Ectodermal cell (in vitro differentiated cells): ENCODE measurements around the gene MARS2.
"Not testable (repeated sequence)": the region's sequence is repeated elsewhere in the genome, so short reads cannot be mapped to it uniquely, and the experiment has no call there.

Source experiments
- H3K27ac ChIP-seq: 2 replicates; pipeline ENCODE4 v1.7.0; 2013; ENCODE audit warnings: mild to moderate bottlenecking, low read depth, low read length; ENCODE audit not compliant: insufficient read depth, poor library complexity, severe bottlenecking
- H3K27me3 ChIP-seq: 2 replicates; pipeline ENCODE4 v1.7.0; 2013; ENCODE audit warnings: mild to moderate bottlenecking, low read length; ENCODE audit not compliant: insufficient read depth, control insufficient read depth, poor library complexity, severe bottlenecking
- H3K36me3 ChIP-seq: one replicate; pipeline ENCODE4 v1.7.0; 2013; ENCODE audit warnings: low read length; ENCODE audit not compliant: control insufficient read depth, insufficient read depth
- H3K4me1 ChIP-seq: one replicate; pipeline ENCODE4 v1.7.0; 2013; ENCODE audit warnings: low read length; ENCODE audit not compliant: control insufficient read depth, insufficient read depth
- H3K4me3 ChIP-seq: 2 replicates; pipeline ENCODE4 v1.7.0; 2013; ENCODE audit warnings: low read depth, low read length, control low read depth; ENCODE audit not compliant: insufficient read depth
- H3K9me3 ChIP-seq: 2 replicates; pipeline ENCODE4 v1.7.0; 2013; ENCODE audit warnings: mild to moderate bottlenecking, low read length, moderate library complexity; ENCODE audit not compliant: control insufficient read depth
- WGBS, 2 experiments: methylation state at CpG; one replicate each; pipeline ENCODE4 v1.1.7; 2013; ENCODE audit warnings: missing lambda C conversion rate in 2 of 2; 5-methylcytosine and 5-hydroxymethylcytosine counted together

The MARS2 gene

GRCh38 chr2:197705912-197706838, 1.0 kb downstream of the MARS2 start:
- peaks cover 4% of the 10 kb centered on the region for H3K27me3 ChIP-seq
- H3K36me3 ChIP-seq: no peaks in the 10 kb centered on the region
- no peaks in the 10 kb centered on the region for H3K9me3 ChIP-seq
- H3K4me1 ChIP-seq: peaks cover 8% of the 10 kb centered on the region
- 4 to 5% methylated on average over 38 of the region's 38 CpGs for WGBS, 2 experiments
- H3K27ac ChIP-seq: no peak overlapping the region
- peak overlapping the region; percentile 80 for H3K4me3 ChIP-seq

GRCh38 chr2:197706839-197707207, 1.7 kb downstream of the MARS2 start:
- H3K4me3 ChIP-seq: peak overlapping the region; percentile 80
- 26 to 30% methylated on average over 4 to 5 of the region's 5 CpGs for WGBS, 2 experiments
- H3K36me3 ChIP-seq: no peaks in the 10 kb centered on the region
- H3K27ac ChIP-seq: no peak overlapping the region
- H3K4me1 ChIP-seq: peaks cover 8% of the 10 kb centered on the region
- no peaks in the 10 kb centered on the region for H3K9me3 ChIP-seq
- H3K27me3 ChIP-seq: peaks cover 4% of the 10 kb centered on the region

- H3K9me3 ChIP-seq: no peaks in the 10 kb centered on the region
- 0 to 7% methylated on average over 1 to 2 of the region's 4 CpGs for WGBS, 2 experiments
- peaks cover 8% of the 10 kb centered on the region for H3K4me1 ChIP-seq
- H3K4me3 ChIP-seq: peak overlapping the region; percentile 80
- peaks cover 4% of the 10 kb centered on the region for H3K27me3 ChIP-seq
- H3K36me3 ChIP-seq: no peaks in the 10 kb centered on the region
- no peak overlapping the region for H3K27ac ChIP-seq
Measured at GRCh38 chr2:197707316-197708213, 2.4 kb downstream of the MARS2 start.

- no peaks in the 10 kb centered on the region for H3K9me3 ChIP-seq
- H3K27me3 ChIP-seq: peaks cover 4% of the 10 kb centered on the region
- no peak overlapping the region for H3K27ac ChIP-seq
- H3K4me1 ChIP-seq: peaks cover 8% of the 10 kb centered on the region
- H3K4me3 ChIP-seq: no peak overlapping the region
- H3K36me3 ChIP-seq: no peaks in the 10 kb centered on the region
- WGBS, 2 experiments: 25 to 54% methylated on average over 2 of the region's 2 CpGs
Measured at GRCh38 chr2:197708331-197708730, 3.2 kb downstream of the MARS2 start.

- not testable (repeated sequence) for H3K27me3 ChIP-seq, H3K4me1 ChIP-seq, H3K36me3 ChIP-seq, H3K4me3 ChIP-seq, H3K9me3 ChIP-seq, H3K27ac ChIP-seq
- 87 to 94% methylated on average over 6 of the region's 7 CpGs for WGBS, 2 experiments
Measured at GRCh38 chr2:197709140-197709539, 4.0 kb downstream of the MARS2 start.

GRCh38 chr2:197710424-197711042, 5.4 kb downstream of the MARS2 start:
- Histone ChIP-seq H3K4me3 (no peak overlapping the region), H3K27ac (no peak overlapping the region), H3K27me3 (peaks cover 4% of the 10 kb centered on the region), H3K36me3 (no peaks in the 10 kb centered on the region), H3K4me1 (peaks cover 8% of the 10 kb centered on the region), H3K9me3 (no peaks in the 10 kb centered on the region)

- Histone ChIP-seq H3K4me3 (no peak overlapping the region), H3K36me3 (no peaks in the 10 kb centered on the region), H3K4me1 (peaks cover 4% of the 10 kb centered on the region), H3K9me3 (no peaks in the 10 kb centered on the region), H3K27me3 (no peaks in the 10 kb centered on the region), H3K27ac (no peak overlapping the region)
Measured at GRCh38 chr2:197711578-197711977, 6.4 kb downstream of the MARS2 start.

- no peak overlapping the region for H3K4me3 ChIP-seq
- H3K27ac ChIP-seq: no peak overlapping the region
- H3K27me3 ChIP-seq: no peaks in the 10 kb centered on the region
- no peaks in the 10 kb centered on the region for H3K36me3 ChIP-seq
- WGBS, 2 experiments: 93 to 97% methylated on average over 3 of the region's 3 CpGs
- no peaks in the 10 kb centered on the region for H3K4me1 ChIP-seq
- no peaks in the 10 kb centered on the region for H3K9me3 ChIP-seq
Measured at GRCh38 chr2:197713271-197713670, 8.1 kb downstream of the MARS2 start.

- WGBS, 2 experiments: 100% methylated on average over 1 of the region's 2 CpGs; no CpG with 5 or more reads in 1 of the 2 experiments
- Histone ChIP-seq H3K27ac (no peak overlapping the region), H3K4me3 (no peak overlapping the region), H3K36me3 (no peaks in the 10 kb centered on the region), H3K27me3 (no peaks in the 10 kb centered on the region), H3K4me1 (no peaks in the 10 kb centered on the region), H3K9me3 (no peaks in the 10 kb centered on the region)
Measured at GRCh38 chr2:197717863-197718262, 12.7 kb downstream of the MARS2 start.

GRCh38 chr2:197727011-197727410, 21.8 kb downstream of the MARS2 start:
- H3K4me1 ChIP-seq: no peaks in the 10 kb centered on the region
- H3K27me3 ChIP-seq: no peaks in the 10 kb centered on the region
- H3K27ac ChIP-seq: no peak overlapping the region
- no peaks in the 10 kb centered on the region for H3K36me3 ChIP-seq
- no peak overlapping the region for H3K4me3 ChIP-seq
- H3K9me3 ChIP-seq: no peaks in the 10 kb centered on the region
